ENCODE results near the gene PNMT. TPM values are rescaled to one million over a fixed set of nuclear protein-coding genes. Genes with fewer than 3 reads are reported as not detected.
A peak's percentile ranks its signal among the peaks of the same experiment; 100 is the strongest.

Gene PNMT
- polyA plus RNA-seq, 3 donors from 2014 or later = 1.4 to 1.6 TPM; not detected in 1

DNA sequence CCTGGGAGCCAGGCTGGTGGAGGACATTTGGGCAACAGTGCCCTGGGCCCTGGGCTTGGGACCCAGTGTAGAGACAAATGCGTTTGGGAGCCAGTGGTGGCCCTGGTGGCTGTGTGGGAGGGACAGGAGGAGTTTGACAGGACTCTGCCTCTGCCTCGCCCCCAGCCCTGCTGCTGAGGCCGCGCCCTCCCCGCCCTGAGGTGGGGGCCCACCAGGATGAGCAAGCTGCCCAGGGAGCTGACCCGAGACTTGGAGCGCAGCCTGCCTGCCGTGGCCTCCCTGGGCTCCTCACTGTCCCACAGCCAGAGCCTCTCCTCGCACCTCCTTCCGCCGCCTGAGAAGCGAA lies 15.0 kb upstream of the PNMT start:
- H3K27ac Mint-ChIP-seq = peak overlapping the region in 1 of 6 donors; percentile 79
- H3K4me3 Mint-ChIP-seq = no peak overlapping the region

DNA sequence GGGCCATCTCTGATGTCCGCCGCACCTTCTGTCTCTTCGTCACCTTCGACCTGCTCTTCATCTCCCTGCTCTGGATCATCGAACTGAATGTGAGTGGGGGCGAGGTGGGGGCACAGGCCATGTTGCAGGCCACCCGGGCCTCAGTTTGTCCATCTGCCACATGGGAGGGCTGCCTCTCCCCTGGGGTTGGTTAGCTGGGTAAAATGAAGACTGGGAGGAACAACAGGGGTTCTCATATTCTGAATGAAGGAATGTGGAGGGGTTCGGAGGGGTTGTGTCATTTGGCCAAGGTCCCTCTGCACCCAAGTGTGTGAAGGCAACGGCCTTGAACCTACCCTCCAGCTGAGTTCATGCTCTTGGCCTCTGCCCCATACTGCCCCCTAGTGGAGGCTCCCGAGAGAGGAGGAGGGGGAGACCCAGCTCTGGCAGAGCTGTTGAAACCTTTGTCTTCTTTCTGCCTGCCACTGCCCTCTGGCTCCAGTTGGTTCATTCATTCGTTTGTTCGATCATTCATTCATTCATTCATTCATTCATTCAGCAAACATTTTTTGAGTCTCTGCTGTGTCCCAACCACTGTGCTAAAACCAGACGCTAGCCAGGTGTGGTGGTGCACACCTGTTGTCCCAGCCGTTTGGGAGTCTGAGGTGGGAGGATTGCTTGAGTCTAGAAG lies 14.5 kb upstream of the PNMT start:
- DNase-seq = peak; percentile 70 to 77 (median 73)
- Mint-ChIP-seq H3K27ac (peak overlapping the region; percentile 28 to 90 (median 70)), H3K36me3 (no peaks in the 10 kb centered on the region), H3K27me3 (ENCODE audit: low read depth in 3 of 3) (peaks cover 0 to 6% (median 4%) of the 10 kb centered on the region in 3 donors), H3K9me3 (no peaks in the 10 kb centered on the region), H3K4me3 (no peak overlapping the region), H3K4me1 (peaks cover 45 to 49% of the 10 kb centered on the region in 2 donors)

More for the DNA sequence above, 15.0 kb upstream of the PNMT start:
- no peaks in the 10 kb centered on the region for H3K36me3 Mint-ChIP-seq
- H3K9me3 Mint-ChIP-seq = no peaks in the 10 kb centered on the region
- H3K27me3 Mint-ChIP-seq (ENCODE audit: low read depth in 3 of 3) = peaks cover 2 to 6% (median 4%) of the 10 kb centered on the region in 3 donors
- no peak for DNase-seq
- H3K4me1 Mint-ChIP-seq = peaks cover 47 to 52% of the 10 kb centered on the region in 2 donors

DNA sequence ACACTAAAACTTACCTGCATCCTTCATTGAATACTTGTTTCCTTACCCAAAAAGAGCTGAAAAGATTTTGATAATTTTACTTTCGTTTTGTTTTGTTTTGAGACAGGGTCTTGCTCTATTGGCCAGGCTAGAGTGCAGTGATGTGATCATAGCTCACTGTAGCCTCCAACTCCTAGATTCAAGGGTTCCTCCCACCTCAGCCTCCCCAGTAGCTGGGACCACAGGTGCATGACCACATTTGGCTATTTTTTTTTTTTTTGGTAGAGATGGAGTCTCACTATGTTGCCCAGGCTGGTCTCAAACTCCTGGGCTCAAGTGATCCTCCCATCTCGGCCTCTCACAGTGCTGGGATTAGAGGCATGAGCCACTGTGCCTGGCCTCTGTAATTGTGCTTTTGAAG lies 13.1 kb upstream of the PNMT start:
- Mint-ChIP-seq H3K27ac (peak overlapping the region in 1 of 6 donors; percentile 66), H3K4me3 (no peak overlapping the region), H3K27me3 (ENCODE audit: low read depth in 3 of 3) (peaks cover 0 to 6% (median 4%) of the 10 kb centered on the region in 3 donors), H3K9me3 (no peaks in the 10 kb centered on the region), H3K4me1 (peaks cover 36 to 41% of the 10 kb centered on the region in 2 donors), H3K36me3 (no peaks in the 10 kb centered on the region)
- DNase-seq = no peak

DNA sequence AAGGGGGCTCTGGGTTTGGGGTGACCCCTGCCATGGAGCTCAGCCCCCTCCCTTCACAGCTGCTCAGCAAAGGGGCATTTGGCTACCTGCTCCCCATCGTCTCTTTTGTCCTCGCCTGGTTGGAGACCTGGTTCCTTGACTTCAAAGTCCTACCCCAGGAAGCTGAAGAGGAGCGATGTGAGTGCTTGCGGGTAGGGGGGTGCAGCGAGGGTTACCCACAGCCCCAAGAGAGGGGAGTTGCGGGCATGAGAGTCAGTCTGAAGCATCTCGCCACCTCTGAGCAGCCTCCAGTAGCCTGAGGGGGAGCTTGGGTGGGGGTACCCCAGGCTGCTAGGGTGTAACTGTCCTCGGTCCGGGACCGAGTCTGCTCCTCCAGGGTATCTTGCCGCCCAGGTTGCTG lies 9.9 kb upstream of the PNMT start:
- no peak overlapping the region for H3K27ac Mint-ChIP-seq
- peaks cover 0 to 5% (median 2%) of the 10 kb centered on the region in 3 donors for H3K27me3 Mint-ChIP-seq (ENCODE audit: low read depth in 3 of 3)
- no peak overlapping the region for H3K4me3 Mint-ChIP-seq
- H3K4me1 Mint-ChIP-seq = peaks cover 13 to 18% of the 10 kb centered on the region in 2 donors
- peaks cover 0 to 8% (median 3%) of the 10 kb centered on the region in 3 donors for H3K36me3 Mint-ChIP-seq
- no peaks in the 10 kb centered on the region for H3K9me3 Mint-ChIP-seq
- no peak for DNase-seq

DNA sequence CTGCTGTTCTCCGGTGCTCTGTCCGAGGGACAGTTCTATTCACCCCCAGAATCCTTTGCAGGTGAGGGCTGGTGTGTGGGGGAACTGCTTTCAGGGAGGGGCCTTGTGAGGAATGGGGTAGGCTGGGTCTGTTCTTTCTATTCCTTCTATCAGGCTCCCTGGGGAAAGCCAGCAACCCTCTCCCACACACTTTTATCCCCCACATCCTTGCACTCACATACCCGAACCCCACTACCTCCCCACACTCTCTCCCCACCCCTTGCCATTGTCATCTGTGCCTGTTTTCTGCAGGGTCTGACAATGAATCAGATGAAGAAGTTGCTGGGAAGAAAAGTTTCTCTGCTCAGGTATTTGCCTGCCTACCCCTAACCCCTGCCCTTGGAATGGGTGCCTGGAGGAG lies 9.5 kb upstream of the PNMT start:
- Mint-ChIP-seq H3K36me3 (peaks cover 0 to 8% (median 3%) of the 10 kb centered on the region in 3 donors), H3K27ac (no peak overlapping the region), H3K4me3 (no peak overlapping the region), H3K27me3 (ENCODE audit: low read depth in 3 of 3) (peaks cover 0 to 5% (median 2%) of the 10 kb centered on the region in 3 donors), H3K4me1 (peaks cover 11 to 15% of the 10 kb centered on the region in 2 donors), H3K9me3 (no peaks in the 10 kb centered on the region)
- DNase-seq = no peak

DNA sequence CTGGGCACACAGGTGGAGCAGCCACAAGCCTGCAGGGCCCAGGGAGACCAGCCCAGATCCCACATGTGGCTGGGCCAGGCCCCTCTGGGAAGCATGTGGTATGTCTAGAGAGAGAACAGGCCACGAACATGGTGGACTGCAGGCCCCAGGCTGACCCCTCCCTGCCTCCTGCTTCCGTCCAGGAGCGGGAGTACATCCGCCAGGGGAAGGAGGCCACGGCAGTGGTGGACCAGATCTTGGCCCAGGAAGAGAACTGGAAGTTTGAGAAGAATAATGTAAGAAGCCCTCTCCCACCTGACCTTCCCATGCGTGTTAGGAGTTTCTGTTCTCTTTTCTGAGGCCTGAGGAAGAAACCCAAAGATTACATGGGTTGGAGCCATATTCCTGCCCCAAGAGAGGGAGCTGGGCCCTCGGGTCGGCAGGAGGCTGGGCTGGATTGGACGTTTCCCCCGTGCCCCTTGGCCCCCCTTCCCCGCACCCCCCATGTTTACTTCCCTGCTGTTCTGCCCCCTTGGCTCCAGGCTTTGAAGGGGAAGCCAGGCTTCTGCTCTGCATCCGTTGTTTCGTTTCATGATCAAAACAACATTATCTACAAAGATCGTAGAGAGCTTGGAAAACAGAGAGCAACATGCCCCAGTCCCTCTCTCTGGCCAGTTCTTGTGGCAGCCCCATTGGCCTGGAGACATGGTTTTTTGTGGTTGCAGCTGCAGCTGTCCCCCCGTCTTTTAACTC lies 8.8 kb upstream of the PNMT start:
- Mint-ChIP-seq H3K27ac (no peak overlapping the region), H3K36me3 (peaks cover 0 to 8% (median 3%) of the 10 kb centered on the region in 3 donors), H3K9me3 (no peaks in the 10 kb centered on the region), H3K27me3 (ENCODE audit: low read depth in 3 of 3) (peaks cover 0 to 5% (median 2%) of the 10 kb centered on the region in 3 donors), H3K4me3 (no peak overlapping the region), H3K4me1 (peaks cover 9 to 11% of the 10 kb centered on the region in 2 donors)
- no peak for DNase-seq

DNA sequence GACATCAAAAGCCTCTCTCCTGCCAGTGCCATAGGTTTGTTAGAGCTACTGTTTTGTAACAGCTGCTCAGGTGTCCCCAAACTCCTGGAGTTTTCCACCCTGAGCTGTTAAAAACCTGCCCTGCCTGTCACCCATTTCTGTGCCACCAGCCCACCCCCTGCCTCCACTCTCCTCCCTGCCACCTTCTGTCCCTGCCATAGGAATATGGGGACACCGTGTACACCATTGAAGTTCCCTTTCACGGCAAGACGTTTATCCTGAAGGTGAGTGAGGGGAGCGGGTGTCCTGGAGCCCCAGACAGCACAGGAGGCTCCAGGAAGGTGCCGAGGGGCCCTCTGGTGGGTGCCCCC lies 8.3 kb upstream of the PNMT start:
- H3K9me3 Mint-ChIP-seq = no peaks in the 10 kb centered on the region
- peak overlapping the region in 1 of 6 donors; percentile 36 for H3K27ac Mint-ChIP-seq
- H3K36me3 Mint-ChIP-seq = peaks cover 0 to 8% (median 3%) of the 10 kb centered on the region in 3 donors
- H3K4me1 Mint-ChIP-seq = peaks cover 6 to 7% of the 10 kb centered on the region in 2 donors
- no peak for DNase-seq
- H3K4me3 Mint-ChIP-seq = no peak overlapping the region
- peaks cover 2 to 5% (median 4%) of the 10 kb centered on the region in 3 donors for H3K27me3 Mint-ChIP-seq (ENCODE audit: low read depth in 3 of 3)

DNA sequence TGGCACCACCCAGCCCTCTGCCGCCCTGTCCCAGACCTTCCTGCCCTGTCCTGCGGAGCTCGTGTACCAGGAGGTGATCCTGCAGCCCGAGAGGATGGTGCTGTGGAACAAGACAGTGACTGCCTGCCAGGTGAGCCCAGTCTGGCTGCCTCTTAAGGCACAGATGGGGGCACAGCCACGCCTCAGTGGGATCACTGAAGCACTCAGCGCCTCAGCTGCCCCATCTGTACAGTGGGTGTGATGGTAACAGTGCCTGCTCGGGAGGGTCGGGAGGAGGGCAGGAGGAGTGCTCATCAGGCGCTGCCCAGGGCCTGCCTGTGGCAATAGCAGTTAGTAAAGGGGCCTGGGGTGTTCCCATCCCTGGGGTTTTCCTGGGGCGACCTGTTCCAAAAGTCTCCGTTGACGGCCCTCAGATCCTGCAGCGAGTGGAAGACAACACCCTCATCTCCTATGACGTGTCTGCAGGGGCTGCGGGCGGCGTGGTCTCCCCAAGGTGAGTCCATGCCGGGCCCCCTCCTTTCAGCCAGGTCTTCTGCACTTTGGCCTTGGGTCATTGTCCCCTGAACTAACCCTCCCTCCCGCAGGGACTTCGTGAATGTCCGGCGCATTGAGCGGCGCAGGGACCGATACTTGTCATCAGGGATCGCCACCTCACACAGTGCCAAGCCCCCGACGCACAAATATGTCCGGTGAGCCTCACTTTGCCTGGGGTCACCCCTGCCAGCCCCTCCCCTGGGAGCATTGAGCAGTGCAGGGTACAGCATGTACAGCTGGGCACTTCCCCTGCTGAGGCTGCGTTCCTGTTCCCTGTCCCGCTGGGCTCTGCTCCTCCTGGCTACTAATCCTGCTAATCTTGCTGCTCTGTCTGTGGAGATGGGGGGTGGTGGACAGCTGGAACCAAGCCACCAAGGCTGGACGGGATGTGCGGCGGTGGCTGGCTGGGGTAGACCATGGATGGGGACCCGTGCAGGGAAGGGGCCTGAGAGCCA lies 7.6 kb upstream of the PNMT start:
- Mint-ChIP-seq H3K4me1 (peaks cover 0 to 4% of the 10 kb centered on the region in 2 donors), H3K27me3 (ENCODE audit: low read depth in 3 of 3) (peaks cover 1 to 7% (median 2%) of the 10 kb centered on the region in 3 donors), H3K4me3 (no peak overlapping the region), H3K9me3 (no peaks in the 10 kb centered on the region), H3K27ac (no peak overlapping the region), H3K36me3 (peaks cover 0 to 8% (median 3%) of the 10 kb centered on the region in 3 donors)
- DNase-seq = no peak

DNA sequence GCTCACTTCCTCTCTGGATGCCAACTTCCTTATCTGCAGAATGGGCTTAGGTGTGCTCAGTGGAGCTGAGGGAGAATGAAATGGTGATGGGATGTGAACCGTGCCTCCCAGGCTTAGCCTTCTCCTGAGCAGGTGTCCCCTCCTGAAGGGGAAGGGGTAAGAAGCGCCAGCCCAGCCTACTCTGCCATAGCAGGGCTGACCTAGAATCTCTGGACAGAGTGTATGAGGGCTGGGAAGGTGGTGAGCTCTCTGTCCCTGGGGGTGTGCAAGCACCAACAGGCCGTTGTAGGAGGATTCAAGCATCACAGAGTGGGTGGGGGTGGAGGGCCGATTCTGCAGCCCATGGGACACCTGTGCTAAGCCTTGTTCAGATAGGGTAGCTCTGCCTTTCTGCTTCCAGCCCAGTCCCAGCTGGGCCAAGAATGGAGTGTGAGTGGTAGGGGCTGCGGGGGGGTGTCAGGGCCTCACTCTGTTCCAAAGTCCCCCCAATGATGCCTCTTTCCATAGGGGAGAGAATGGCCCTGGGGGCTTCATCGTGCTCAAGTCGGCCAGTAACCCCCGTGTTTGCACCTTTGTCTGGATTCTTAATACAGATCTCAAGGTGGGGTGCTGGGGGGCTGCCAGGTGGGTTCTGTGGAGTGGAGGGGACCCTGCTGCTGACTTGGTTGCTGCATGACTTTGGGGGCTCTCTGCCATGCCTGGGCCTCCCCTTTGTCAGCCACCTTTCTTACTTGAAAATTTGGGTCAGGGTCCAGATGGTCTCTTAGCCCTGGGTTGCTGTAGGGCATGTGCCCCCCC lies 6.3 kb upstream of the PNMT start:
- Mint-ChIP-seq H3K27ac (no peak overlapping the region), H3K4me1 (peaks cover 0 to 2% of the 10 kb centered on the region in 2 donors), H3K9me3 (no peaks in the 10 kb centered on the region)

DNA sequence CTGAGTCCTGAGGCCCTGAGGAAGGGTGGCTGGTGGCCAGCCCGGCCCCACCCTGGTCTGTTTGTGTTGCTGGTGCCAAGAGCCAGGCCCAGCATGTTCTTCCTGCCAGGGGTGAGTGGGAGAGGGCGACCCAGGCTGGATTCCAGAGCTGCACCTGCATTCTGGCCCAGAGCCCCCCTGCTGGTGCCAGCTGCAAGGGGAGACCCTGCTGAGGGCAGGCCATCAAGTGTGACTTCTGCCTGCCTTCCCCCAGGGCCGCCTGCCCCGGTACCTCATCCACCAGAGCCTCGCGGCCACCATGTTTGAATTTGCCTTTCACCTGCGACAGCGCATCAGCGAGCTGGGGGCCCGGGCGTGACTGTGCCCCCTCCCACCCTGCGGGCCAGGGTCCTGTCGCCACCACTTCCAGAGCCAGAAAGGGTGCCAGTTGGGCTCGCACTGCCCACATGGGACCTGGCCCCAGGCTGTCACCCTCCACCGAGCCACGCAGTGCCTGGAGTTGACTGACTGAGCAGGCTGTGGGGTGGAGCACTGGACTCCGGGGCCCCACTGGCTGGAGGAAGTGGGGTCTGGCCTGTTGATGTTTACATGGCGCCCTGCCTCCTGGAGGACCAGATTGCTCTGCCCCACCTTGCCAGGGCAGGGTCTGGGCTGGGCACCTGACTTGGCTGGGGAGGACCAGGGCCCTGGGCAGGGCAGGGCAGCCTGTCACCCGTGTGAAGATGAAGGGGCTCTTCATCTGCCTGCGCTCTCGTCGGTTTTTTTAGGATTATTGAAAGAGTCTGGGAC lies 5.5 kb upstream of the PNMT start:
- no peak for DNase-seq
- peaks cover 1 to 7% (median 2%) of the 10 kb centered on the region in 3 donors for H3K27me3 Mint-ChIP-seq (ENCODE audit: low read depth in 3 of 3)
- no peak overlapping the region for H3K27ac Mint-ChIP-seq
- H3K9me3 Mint-ChIP-seq = no peaks in the 10 kb centered on the region
- H3K36me3 Mint-ChIP-seq = peaks cover 0 to 8% (median 3%) of the 10 kb centered on the region in 3 donors
- peaks cover 0 to 2% of the 10 kb centered on the region in 2 donors for H3K4me1 Mint-ChIP-seq
- H3K4me3 Mint-ChIP-seq = no peak overlapping the region

More for the DNA sequence above, 6.3 kb upstream of the PNMT start:
- peaks cover 1 to 7% (median 2%) of the 10 kb centered on the region in 3 donors for H3K27me3 Mint-ChIP-seq (ENCODE audit: low read depth in 3 of 3)
- peaks cover 0 to 8% (median 3%) of the 10 kb centered on the region in 3 donors for H3K36me3 Mint-ChIP-seq
- H3K4me3 Mint-ChIP-seq = no peak overlapping the region
- DNase-seq = no peak

DNA sequence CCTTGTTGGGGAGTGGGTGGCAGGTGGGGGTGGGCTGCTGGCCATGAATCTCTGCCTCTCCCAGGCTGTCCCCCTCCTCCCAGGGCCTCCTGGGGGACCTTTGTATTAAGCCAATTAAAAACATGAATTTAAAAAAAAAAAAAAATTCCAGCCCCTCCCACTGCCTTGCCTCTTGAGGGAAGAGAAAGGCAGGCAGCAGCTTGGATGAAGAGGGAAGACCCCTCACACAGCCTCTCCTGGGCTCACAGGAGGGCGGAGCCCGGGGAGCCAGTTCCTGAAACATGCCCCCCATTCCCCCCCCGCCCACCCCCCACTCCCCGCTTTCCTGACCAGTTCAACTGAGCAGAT lies 4.9 kb upstream of the PNMT start:
- Mint-ChIP-seq H3K9me3 (no peaks in the 10 kb centered on the region), H3K27ac (no peak overlapping the region), H3K27me3 (ENCODE audit: low read depth in 3 of 3) (peaks cover 0 to 7% (median 1%) of the 10 kb centered on the region in 3 donors), H3K4me1 (peaks cover 1 to 2% of the 10 kb centered on the region in 2 donors), H3K36me3 (peaks cover 0 to 8% (median 3%) of the 10 kb centered on the region in 3 donors), H3K4me3 (no peak overlapping the region)
- no peak for DNase-seq

Data from immature natural killer cell (primary cell).